AG09319 (cell line): ENCODE data around the gene CRELD2.

Source experiments
- DNase-seq: peaks from one replicate; pipeline ENCODE4 v3.0.0-alpha.2; 2010; ENCODE audit warnings: low read depth; ENCODE audit errors: extremely low read depth
- TF ChIP-seq, protein P1 (sequence below): IDR thresholded peaks from 2 replicates; pipeline ENCODE4 v1.5.1; 2011; ENCODE audit warnings: low read depth, mild to moderate bottlenecking, inconsistent platforms, low read length, moderate library complexity

The CRELD2 gene

GRCh38 chr22:49884075-49884474 lies 34.4 kb upstream of the CRELD2 start:
- TF ChIP-seq, protein P1, sequence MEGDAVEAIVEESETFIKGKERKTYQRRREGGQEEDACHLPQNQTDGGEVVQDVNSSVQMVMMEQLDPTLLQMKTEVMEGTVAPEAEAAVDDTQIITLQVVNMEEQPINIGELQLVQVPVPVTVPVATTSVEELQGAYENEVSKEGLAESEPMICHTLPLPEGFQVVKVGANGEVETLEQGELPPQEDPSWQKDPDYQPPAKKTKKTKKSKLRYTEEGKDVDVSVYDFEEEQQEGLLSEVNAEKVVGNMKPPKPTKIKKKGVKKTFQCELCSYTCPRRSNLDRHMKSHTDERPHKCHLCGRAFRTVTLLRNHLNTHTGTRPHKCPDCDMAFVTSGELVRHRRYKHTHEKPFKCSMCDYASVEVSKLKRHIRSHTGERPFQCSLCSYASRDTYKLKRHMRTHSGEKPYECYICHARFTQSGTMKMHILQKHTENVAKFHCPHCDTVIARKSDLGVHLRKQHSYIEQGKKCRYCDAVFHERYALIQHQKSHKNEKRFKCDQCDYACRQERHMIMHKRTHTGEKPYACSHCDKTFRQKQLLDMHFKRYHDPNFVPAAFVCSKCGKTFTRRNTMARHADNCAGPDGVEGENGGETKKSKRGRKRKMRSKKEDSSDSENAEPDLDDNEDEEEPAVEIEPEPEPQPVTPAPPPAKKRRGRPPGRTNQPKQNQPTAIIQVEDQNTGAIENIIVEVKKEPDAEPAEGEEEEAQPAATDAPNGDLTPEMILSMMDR = no peak
- no peak for DNase-seq

GRCh38 chr22:49884503-49885260 lies 33.8 kb upstream of the CRELD2 start:
- no peak for DNase-seq
- TF ChIP-seq, protein P1 = no peak

DNA sequence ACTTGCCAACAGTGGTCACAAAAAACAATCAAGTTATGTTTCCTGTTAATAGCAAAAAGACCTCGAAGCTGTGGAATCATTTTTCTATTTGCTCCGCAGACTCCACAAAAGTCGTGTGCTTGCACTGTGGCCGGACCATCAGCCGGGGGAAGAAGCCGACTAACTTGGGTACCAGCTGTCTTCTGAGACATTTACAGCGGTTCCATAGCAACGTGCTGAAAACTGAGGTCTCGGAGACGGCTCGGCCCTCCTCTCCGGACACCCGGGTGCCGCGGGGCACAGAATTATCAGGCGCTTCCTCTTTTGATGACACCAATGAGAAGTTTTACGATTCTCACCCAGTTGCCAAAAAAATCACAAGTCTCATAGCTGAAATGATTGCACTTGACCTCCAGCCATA lies 33.2 kb upstream of the CRELD2 start:
- TF ChIP-seq, protein P1 = no peak
- no peak for DNase-seq

GRCh38 chr22:49885881-49886280 lies 32.6 kb upstream of the CRELD2 start:
- TF ChIP-seq, protein P1 = no peak
- no peak for DNase-seq

GRCh38 chr22:49886346-49887063 lies 31.9 kb upstream of the CRELD2 start:
- TF ChIP-seq, protein P1 = no peak
- no peak for DNase-seq

GRCh38 chr22:49887064-49887451 lies 31.4 kb upstream of the CRELD2 start:
- TF ChIP-seq, protein P1 = no peak
- DNase-seq = no peak

DNA sequence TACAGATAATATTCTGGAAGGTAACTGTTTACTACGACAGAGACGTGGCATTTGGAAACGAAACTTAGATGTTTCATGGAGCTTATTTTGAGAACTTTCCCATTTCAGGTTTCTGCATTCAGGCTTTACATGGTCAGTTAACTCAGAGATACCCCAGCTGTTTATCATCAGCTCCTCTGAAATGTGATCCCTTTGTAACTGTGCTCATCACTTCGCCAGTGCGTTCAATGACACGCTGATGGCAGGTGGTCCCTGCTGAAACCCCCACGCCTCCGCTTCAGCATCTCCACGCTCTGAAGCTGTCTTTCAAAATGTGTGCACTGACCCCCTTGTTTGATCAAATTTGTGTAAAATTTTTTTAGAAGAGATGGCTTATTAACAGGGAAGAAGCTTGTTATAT lies 30.7 kb upstream of the CRELD2 start:
- DNase-seq = no peak

More for the DNA sequence above, 30.7 kb upstream of the CRELD2 start:
- TF ChIP-seq, protein P1 = no peak
